ENCODE results near the gene DAB2. TPM values are rescaled to one million over a fixed set of nuclear protein-coding genes. Genes with fewer than 3 reads are reported as not detected.

DAB2 gene
- total RNA-seq, 1 experiment from 2014 or later = 2.3 TPM

DNA sequence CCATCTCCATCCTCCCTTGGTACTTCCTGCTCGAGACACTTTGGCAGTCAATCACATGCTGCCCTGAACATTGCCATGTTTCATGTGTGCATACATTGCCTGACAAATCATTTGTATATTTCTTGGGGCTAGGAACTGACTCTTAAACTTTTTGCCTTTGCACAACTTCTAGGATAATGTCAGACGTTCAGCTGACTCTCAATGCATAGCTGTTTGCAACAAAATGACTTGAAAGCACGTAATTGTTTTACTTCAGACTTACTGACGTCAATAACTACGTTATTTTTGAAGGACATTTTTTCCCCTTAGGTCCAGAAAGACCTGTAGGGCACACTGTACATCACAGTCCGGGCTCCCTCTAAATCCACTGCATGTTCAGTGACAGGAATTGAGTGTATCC lies 37.4 kb upstream of the DAB2 start:
- H3K4me2 ChIP-seq (ENCODE audit: insufficient read depth, insufficient read length, low read length) = no peak overlapping the region
- no peak overlapping the region for H3K56ac ChIP-seq (ENCODE audit: insufficient read length, low read depth, low read length)
- no peak for DNase-seq
- no peak overlapping the region for H2BK12ac ChIP-seq (ENCODE audit: insufficient read length, low read depth, low read length)
- Mint-ChIP-seq H3K4me3 (no peak overlapping the region), H3K36me3 (ENCODE audit: insufficient read depth in 1 of 3, low read depth in 3 of 3) (0 out of 7 replicates have a peak, but pooled peaks cover 0 to 2% (median 0%) of the 10 kb centered on the region in 3 experiments), H3K4me1 (peaks cover 0 to 6% of the 10 kb centered on the region in 2 experiments; a peak in 1 of 4 replicates), H3K27ac (no peak overlapping the region), H3K9me3 (no peaks in the 10 kb centered on the region), H3K27me3 (ENCODE audit: low read depth) (peaks cover 38% of the 10 kb centered on the region)
- no peak overlapping the region for H3K9ac ChIP-seq (ENCODE audit: extremely low read depth, insufficient read length, low read length)
- no peak overlapping the region for H2BK15ac ChIP-seq (ENCODE audit: low read depth, low read length)
- H2BK20ac ChIP-seq (ENCODE audit: low read depth, low read length, poor library complexity, severe bottlenecking) = no peak overlapping the region
- H3K23ac ChIP-seq (ENCODE audit: insufficient read length, low read depth, low read length) = no peak overlapping the region
- no peak overlapping the region for H2AFZ ChIP-seq (ENCODE audit: low read length)
- H3K79me1 ChIP-seq (ENCODE audit: insufficient read depth, low read depth, low read length, poor library complexity, severe bottlenecking) = no peaks in the 10 kb centered on the region
- no peaks in the 10 kb centered on the region for H3K23me2 ChIP-seq (ENCODE audit: insufficient read length, low read depth, low read length, poor library complexity, severe bottlenecking)
- H4K5ac ChIP-seq (ENCODE audit: insufficient read length, low read depth, low read length) = no peak overlapping the region
- no peak overlapping the region for H3K4ac ChIP-seq (ENCODE audit: low read depth, low read length)
- no peaks in the 10 kb centered on the region for H4K20me1 ChIP-seq (ENCODE audit: control insufficient read depth, insufficient read depth, insufficient read length)
- no peaks in the 10 kb centered on the region for H3K79me2 ChIP-seq (ENCODE audit: insufficient read depth, low read length)
- H3K18ac ChIP-seq (ENCODE audit: insufficient read length, low read depth, low read length) = no peak overlapping the region
- H3T11ph ChIP-seq (ENCODE audit: low read length) = no peak overlapping the region
- H4K91ac ChIP-seq (ENCODE audit: insufficient read length, low read depth, low read length) = no peak overlapping the region
- H4K8ac ChIP-seq (replicated peaks; ENCODE audit: insufficient read length, low read depth, low read length) = no peak overlapping the region
- H2AK5ac ChIP-seq (ENCODE audit: insufficient read length, low read length) = no peak overlapping the region
- no peak overlapping the region for H3K27ac ChIP-seq (ENCODE audit: insufficient read length, low read depth, low read length)
- no peak for TF ChIP-seq CTCF (conservative IDR thresholded peaks at IDR 0.05)
- H3K14ac ChIP-seq (ENCODE audit: insufficient read depth, low read length) = no peak overlapping the region
- H2BK5ac ChIP-seq (ENCODE audit: insufficient read length, low read length) = no peak overlapping the region
- no peaks in the 10 kb centered on the region; the same call in 1 of the 2 replicates for H3K27me3 ChIP-seq (ENCODE audit: insufficient read depth, low read length)
- no peak overlapping the region for H2BK120ac ChIP-seq (ENCODE audit: low read depth, low read length, poor library complexity, severe bottlenecking)
- no CpG with 5 or more reads among the region's 6 CpGs for WGBS (ENCODE audit: extremely low coverage, insufficient read length, low lambda C conversion rate)
- no peaks in the 10 kb centered on the region; the same call in 1 of the 2 replicates for H3K4me1 ChIP-seq (ENCODE audit: insufficient read depth, low read length)
- no peaks in the 10 kb centered on the region for H3K9me3 ChIP-seq (ENCODE audit: control insufficient read depth, low read depth, low read length)

Measured in H9 (cell line).